HG02884 (cell line): ENCODE results near the gene CFAP57.

Source experiments
- ATAC-seq: cut with Tn5 transposase; IDR thresholded peaks from one replicate; pipeline ENCODE4 v1.9.1; 2021; ENCODE audit warnings: mild to moderate bottlenecking, moderate library complexity; ENCODE audit not compliant: unreplicated experiment

Gene CFAP57

GRCh38 chr1:43275826-43276620 is 103.9 kb downstream of the CFAP57 start:
- no peak for ATAC-seq

- no peak for ATAC-seq
These were observed 104.5 kb downstream of the CFAP57 start for GRCh38 chr1:43276673-43277072.

GRCh38 chr1:43277116-43277876 is 105.2 kb downstream of the CFAP57 start:
- ATAC-seq = no peak

- ATAC-seq = no peak
These were observed 107.0 kb downstream of the CFAP57 start for GRCh38 chr1:43279161-43279560.

GRCh38 chr1:43279666-43280065 is 107.5 kb downstream of the CFAP57 start:
- ATAC-seq = no peak

GRCh38 chr1:43280692-43281091 is 108.6 kb downstream of the CFAP57 start:
- no peak for ATAC-seq

- ATAC-seq = no peak
These were observed 110.4 kb downstream of the CFAP57 start for GRCh38 chr1:43282220-43283195.

- no peak for ATAC-seq
These were observed 111.9 kb downstream of the CFAP57 start for GRCh38 chr1:43284065-43284464.

- no peak for ATAC-seq
These were observed 112.5 kb downstream of the CFAP57 start for GRCh38 chr1:43284546-43285110.

- no peak for ATAC-seq
These were observed 113.3 kb downstream of the CFAP57 start, which contains the start of gene C1orf210 for GRCh38 chr1:43285269-43285990. Gene C1orf210 (minus strand): TSS chr1:43285581. CDS start chr1:43283270, 2,311 bp downstream.

GRCh38 chr1:43286115-43286514 is 114.0 kb downstream of the CFAP57 start:
- no peak for ATAC-seq

- no peak for ATAC-seq
These were observed 114.4 kb downstream of the CFAP57 start for GRCh38 chr1:43286533-43286932.

- ATAC-seq = no peak
These were observed 116.1 kb downstream of the CFAP57 start for GRCh38 chr1:43288058-43288784.

- no peak for ATAC-seq
These were observed 116.9 kb downstream of the CFAP57 start for GRCh38 chr1:43288785-43289706.

GRCh38 chr1:43292216-43292615 is 120.1 kb downstream of the CFAP57 start:
- ATAC-seq = no peak

- no peak for ATAC-seq
These were observed 120.5 kb downstream of the CFAP57 start for GRCh38 chr1:43292679-43293078.

GRCh38 chr1:43293176-43293575 is 121.0 kb downstream of the CFAP57 start:
- ATAC-seq = no peak
